Left ventricle myocardium superior (tissue), 1 donor: ENCODE measurements around the gene CUL4A. TPM values are rescaled to one million over a fixed set of nuclear protein-coding genes. Genes with fewer than 3 reads are reported as not detected.
"Not testable (repeated sequence)": the region's sequence is repeated elsewhere in the genome, so short reads cannot be mapped to it uniquely, and the experiment has no call there.

ENCODE experiments used
- ATAC-seq: fragments of 200-7000 bp; cut with Tn5 transposase; one replicate; pipeline ENCODE4 v1.9.1; 2020; ENCODE audit warnings: mild to moderate bottlenecking, moderate library complexity
- DNase-seq: peaks from one replicate; pipeline ENCODE4 v3.0.0-alpha.2; 2020
- intact Hi-C: fragments of 100-400 bp; cut with micrococcal nuclease; formaldehyde crosslinking; loops from one replicate; pipeline ENCODE4 v1.11.0; 2022
- microRNA-seq: library from miRNA; unstranded; fragments of <30 nt; microRNA quantifications from one replicate; pipeline ENCODE4 v1.2.0, GENCODE V29; 2020; ENCODE audit warnings: borderline number of aligned reads
- total RNA-seq: library from RNA; stranded (reverse); fragmentation: NEBNext Ultra II Directional; extraction: Animal tissue kit (Norgen Biotek cat#: 25700); gene quantifications from one replicate; pipeline ENCODE4 v1.2.1, GENCODE V29; 2021
- donor health status: DM: no; HTN: yes; CAD: no; lungs with severe emphysema.

Gene CUL4A
- total RNA-seq, 1 donor from 2014 or later = 160 TPM

DNA sequence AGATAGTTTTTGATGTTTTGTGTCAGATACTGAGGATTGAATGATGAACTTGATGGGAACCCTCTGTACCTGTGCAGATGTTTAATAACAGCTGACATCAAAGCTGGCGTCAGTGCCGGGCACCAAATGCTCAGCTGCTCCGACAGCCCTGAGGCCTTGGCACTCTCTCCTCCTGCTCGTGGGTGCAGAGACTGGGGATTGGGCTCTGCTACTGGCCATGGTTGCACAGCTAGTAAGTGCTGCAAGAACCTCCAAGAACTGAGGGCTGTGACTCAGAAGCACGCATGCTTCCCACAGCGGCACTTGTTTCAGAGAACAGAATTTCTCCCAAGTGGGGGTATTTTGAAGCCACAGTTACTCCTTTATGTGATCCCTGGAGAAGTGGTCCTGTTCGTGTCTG lies 93.6 kb downstream of the CUL4A start:
- DNase-seq = no peak
- no peak for ATAC-seq
- intact Hi-C loops = no loop called here

DNA sequence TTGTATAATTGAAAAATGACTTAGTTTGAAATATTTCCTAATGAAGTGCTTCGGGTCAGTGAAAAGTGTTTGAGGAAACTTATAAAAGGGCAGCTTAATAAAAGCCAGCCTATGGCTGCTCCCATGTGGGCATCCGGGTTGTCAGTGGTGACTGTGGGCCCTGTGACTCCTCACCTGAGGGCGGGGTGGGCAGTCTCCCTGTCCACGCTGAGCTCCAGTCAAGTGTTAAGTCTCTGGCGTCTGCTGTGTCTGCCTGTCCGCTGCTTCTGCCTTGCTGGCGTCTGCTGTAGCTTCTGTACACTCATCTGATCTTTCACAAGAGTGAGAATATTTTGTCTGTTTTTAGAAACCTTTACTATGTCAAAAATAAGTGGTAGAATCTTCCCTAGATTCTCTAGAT lies 94.7 kb downstream of the CUL4A start:
- intact Hi-C loops = no loop called here
- ATAC-seq = no peak
- no peak for DNase-seq

DNA sequence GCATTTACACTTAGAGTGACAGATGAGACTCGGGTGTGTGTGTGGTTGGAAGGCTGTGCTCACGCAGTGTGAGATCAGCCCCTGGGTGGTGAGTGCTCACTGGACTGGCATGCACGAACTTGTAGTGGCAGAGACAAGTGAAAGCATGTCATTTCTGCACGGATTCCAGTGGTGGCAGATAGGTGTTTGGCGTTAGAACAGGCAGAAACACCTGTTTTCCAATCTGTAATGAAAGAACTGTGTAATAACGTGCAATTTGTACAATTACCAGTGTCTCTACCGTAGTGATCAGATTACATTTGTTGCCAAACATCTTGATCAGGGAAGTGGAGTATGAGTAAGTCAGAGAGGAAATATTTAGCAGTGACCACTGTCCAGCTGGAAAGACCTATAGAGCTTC lies 95.8 kb downstream of the CUL4A start:
- DNase-seq = no peak
- intact Hi-C loops = no loop called here
- ATAC-seq = peak; percentile 37

DNA sequence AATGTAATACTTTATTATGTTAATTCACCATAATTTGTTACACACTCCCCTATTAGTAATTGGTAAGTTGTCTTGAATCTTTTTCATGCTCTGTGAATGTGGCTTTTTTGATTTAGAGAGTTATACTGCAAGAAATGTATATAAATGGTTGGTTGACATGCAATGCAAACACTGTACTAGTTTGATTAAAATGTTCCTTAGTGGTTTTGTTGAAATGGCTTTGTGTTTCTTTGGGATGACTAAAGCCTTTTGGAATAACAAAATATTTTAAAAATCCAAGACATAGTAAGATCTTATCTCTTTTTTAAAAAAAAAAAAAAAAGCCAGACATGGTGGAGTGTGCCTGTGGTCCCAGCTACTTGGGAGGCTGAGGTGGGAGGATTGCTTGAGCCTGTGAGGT lies 98.1 kb downstream of the CUL4A start:
- intact Hi-C loops = no loop called here
- DNase-seq (no peak), ATAC-seq (no peak)

DNA sequence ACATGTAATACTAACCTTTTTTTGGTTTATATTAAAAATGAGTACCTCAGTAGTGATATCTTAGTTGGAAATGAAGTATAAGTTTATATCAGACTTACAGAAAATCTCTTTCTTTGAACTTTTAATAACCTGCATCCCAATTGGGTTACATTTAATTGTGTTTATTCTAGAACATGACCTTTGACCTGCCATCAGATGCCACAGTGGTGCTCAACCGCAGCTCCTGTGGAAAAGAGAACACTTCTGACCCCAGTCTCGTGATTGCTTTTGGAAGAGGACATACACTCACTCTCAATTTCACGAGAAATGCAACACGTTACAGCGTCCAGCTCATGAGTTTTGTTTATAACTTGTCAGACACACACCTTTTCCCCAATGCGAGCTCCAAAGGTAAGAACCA lies 100.1 kb downstream of the CUL4A start:
- intact Hi-C loops = no loop called here

DNA sequence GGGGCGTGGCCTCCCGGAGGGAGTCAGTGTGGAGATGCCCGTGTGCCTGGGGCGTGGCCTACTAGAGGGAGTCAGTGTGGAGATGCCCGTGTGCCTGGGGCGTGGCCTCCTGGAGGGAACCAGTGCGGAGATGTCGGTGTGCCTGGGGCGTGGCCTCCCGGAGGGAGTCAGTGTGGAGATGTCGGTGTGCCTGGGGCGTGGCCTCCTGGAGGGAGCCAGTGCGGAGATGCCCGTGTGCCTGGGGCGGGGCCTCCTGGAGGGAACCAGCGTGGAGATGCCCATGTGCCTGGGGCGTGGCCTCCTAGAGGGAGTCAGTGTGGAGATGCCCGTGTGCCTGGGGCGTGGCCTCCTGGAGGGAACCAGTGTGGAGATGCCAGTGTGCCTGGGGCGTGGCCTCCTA lies 104.7 kb downstream of the CUL4A start:
- ATAC-seq, intact Hi-C loops, DNase-seq: not testable (repeated sequence)

More for the DNA sequence above, 100.1 kb downstream of the CUL4A start:
- ATAC-seq (no peak), DNase-seq (no peak)

DNA sequence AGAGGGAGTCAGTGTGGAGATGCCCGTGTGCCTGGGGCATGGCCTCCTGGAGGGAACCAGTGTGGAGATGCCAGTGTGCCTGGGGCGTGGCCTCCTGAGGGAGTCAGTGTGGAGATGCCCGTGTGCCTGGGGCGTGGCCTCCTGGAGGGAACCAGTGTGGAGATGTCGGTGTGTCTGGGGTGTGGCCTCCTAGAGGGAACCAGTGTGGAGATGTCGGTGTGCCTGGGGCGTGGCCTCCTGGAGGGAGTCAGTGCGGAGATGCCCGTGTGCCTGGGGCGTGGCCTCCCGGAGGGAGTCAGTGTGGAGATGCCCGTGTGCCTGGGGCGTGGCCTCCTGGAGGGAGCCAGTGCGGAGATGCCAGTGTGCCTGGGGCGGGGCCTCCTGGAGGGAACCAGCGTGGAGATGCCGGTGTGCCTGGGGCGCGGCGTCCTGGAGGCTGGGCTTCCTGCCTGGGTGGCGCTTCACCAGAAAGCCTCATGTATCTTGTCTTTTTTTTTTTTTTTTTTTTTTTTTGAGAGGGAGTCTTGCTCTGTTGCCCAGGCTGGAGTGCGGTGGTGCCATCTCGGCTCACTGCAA lies 105.6 kb downstream of the CUL4A start:
- intact Hi-C loops, DNase-seq, ATAC-seq: not testable (repeated sequence)

DNA sequence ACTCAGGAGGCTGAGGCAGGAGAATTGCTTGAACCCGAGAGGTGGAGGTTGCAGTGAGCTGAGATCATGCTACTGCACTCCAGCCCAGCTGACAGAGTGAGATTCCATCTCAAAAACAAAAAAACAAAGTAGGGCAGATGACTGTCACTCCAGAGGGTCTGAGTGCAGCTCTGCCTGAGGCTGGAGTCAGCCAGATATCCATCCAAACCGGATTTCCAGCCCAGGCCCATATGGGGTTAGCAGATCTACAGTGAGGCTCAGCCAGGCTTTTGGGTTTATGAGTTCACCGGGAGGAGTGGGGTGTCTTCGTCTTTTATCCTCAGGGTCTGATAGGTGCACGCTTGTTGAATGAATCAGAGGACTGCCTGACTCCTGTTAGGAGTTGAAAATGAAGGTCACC lies 106.6 kb downstream of the CUL4A start:
- DNase-seq = no peak
- ATAC-seq = no peak
- intact Hi-C loops = no loop called here

Small RNA genes within 50 kb of the gene (microRNA-seq; reads per million reads assigned to microRNA genes)
- gene MIR8075 = not detected

Other genes starting within 250 kb of the CUL4A start
- 49.5 TPM for gene MCF2L, start 240.4 kb upstream of the CUL4A start, total RNA-seq
- not detected for gene F7, start 103.8 kb upstream of the CUL4A start, total RNA-seq
- 7.1 TPM for gene F10, start 86.8 kb upstream of the CUL4A start, total RNA-seq
- not detected for gene PROZ, start 51.0 kb upstream of the CUL4A start, total RNA-seq
- 61.3 TPM for gene PCID2, start 944 bp upstream of the CUL4A start, total RNA-seq
- 98.6 TPM for gene LAMP1, start 87.6 kb downstream of the CUL4A start, total RNA-seq
- 0.94 TPM for gene GRTP1, start 154.5 kb downstream of the CUL4A start, total RNA-seq
- gene ADPRHL1, start 243.9 kb downstream of the CUL4A start, total RNA-seq = 442 TPM